Thymus (tissue), 11 donors: ENCODE measurements around the gene ARHGAP10. TPM values are rescaled to one million over a fixed set of nuclear protein-coding genes. Genes with fewer than 3 reads are reported as not detected.

Experiments
- DNase-seq, 9 donors: peaks; one replicate each; pipeline ENCODE4 v3.0.0-alpha.2; 2013; ENCODE audit warnings: low spot score in 9 of 9, low read depth in 6 of 9, missing footprints in 1 of 9
- H3K27ac ChIP-seq, 2 donors: one replicate each; pipeline ENCODE4 v1.5.1; 2013; ENCODE audit warnings: control low read depth in 1 of 2, low read depth in 1 of 2, low read length in 1 of 2, mild to moderate bottlenecking in 1 of 2, moderate library complexity in 1 of 2
- H3K27me3 ChIP-seq, 2 donors: one replicate each; pipeline ENCODE4 v1.5.1; 2013; ENCODE audit warnings: low read length in 1 of 2; ENCODE audit not compliant: control insufficient read depth in 2 of 2, insufficient read depth in 1 of 2
- H3K36me3 ChIP-seq, 2 donors: one replicate each; pipeline ENCODE4 v1.5.1; 2013; ENCODE audit warnings: low read length in 1 of 2, mild to moderate bottlenecking in 1 of 2, moderate library complexity in 1 of 2; ENCODE audit not compliant: control insufficient read depth in 2 of 2, insufficient read depth in 2 of 2
- H3K4me1 ChIP-seq, 2 donors: one replicate each; pipeline ENCODE4 v1.5.1; 2013; ENCODE audit warnings: low read length in 2 of 2; ENCODE audit not compliant: control insufficient read depth in 2 of 2, insufficient read depth in 2 of 2
- H3K4me3 ChIP-seq, 2 donors: one replicate each; pipeline ENCODE4 v1.5.1; 2013; ENCODE audit warnings: low read length in 2 of 2, control low read depth in 1 of 2, mild to moderate bottlenecking in 1 of 2
- H3K9me3 ChIP-seq, 2 donors: one replicate each; pipeline ENCODE4 v1.5.1; 2013; ENCODE audit warnings: low read length in 1 of 2, mild to moderate bottlenecking in 1 of 2; ENCODE audit not compliant: control insufficient read depth in 2 of 2, insufficient read depth in 1 of 2
- WGBS: extraction: QIAGEN DNeasy Blood & Tissue Kit; methylation state at CpG from one replicate; pipeline ENCODE4 v1.1.7; 2013; 5-methylcytosine and 5-hydroxymethylcytosine counted together
- polyA plus RNA-seq: library from polyadenylated mRNA; stranded (reverse); fragments of 200-250 nt; gene quantifications from one replicate; pipeline ENCODE4 v1.2.3, GENCODE V29; 2013
- total RNA-seq: library from RNA; stranded (reverse); fragments of 120-200 nt; gene quantifications from one replicate; pipeline ENCODE4 v1.2.4, GENCODE V29; 2013
- donor health status: healthy.

ARHGAP10 gene
- total and polyA plus RNA-seq, 2 donors = 11.8 to 13.4 TPM

GRCh38 chr4:147760176-147760575, 28.3 kb downstream of the ARHGAP10 start:
- H3K27ac ChIP-seq = no peak overlapping the region
- no peaks in the 10 kb centered on the region for H3K36me3 ChIP-seq
- H3K27me3 ChIP-seq = no peaks in the 10 kb centered on the region
- no peaks in the 10 kb centered on the region for H3K9me3 ChIP-seq
- 98% methylated on average over 6 of the region's 6 CpGs for WGBS
- no peaks in the 10 kb centered on the region for H3K4me1 ChIP-seq
- DNase-seq = no peak
- no peak overlapping the region for H3K4me3 ChIP-seq

GRCh38 chr4:147760695-147761094, 28.8 kb downstream of the ARHGAP10 start:
- H3K4me1 ChIP-seq = no peaks in the 10 kb centered on the region
- no peak for DNase-seq
- H3K27ac ChIP-seq = no peak overlapping the region
- H3K9me3 ChIP-seq = no peaks in the 10 kb centered on the region
- H3K27me3 ChIP-seq = no peaks in the 10 kb centered on the region
- 97% methylated on average over 1 of the region's 1 CpG for WGBS
- no peaks in the 10 kb centered on the region for H3K36me3 ChIP-seq
- H3K4me3 ChIP-seq = no peak overlapping the region

- H3K36me3 ChIP-seq = no peaks in the 10 kb centered on the region
- DNase-seq = no peak
- no peaks in the 10 kb centered on the region for H3K27me3 ChIP-seq
- H3K27ac ChIP-seq = no peak overlapping the region
- H3K4me3 ChIP-seq = no peak overlapping the region
- H3K9me3 ChIP-seq = no peaks in the 10 kb centered on the region
- WGBS = 89% methylated on average over 7 of the region's 7 CpGs
- no peaks in the 10 kb centered on the region for H3K4me1 ChIP-seq
Observed at GRCh38 chr4:147761218-147761883, 29.5 kb downstream of the ARHGAP10 start.

- Histone ChIP-seq H3K27ac (no peak overlapping the region), H3K9me3 (no peaks in the 10 kb centered on the region), H3K4me1 (no peaks in the 10 kb centered on the region), H3K27me3 (no peaks in the 10 kb centered on the region), H3K4me3 (no peak overlapping the region), H3K36me3 (no peaks in the 10 kb centered on the region)
- DNase-seq = no peak
- WGBS = 84% methylated on average over 7 of the region's 7 CpGs
Observed at GRCh38 chr4:147764337-147764736, 32.4 kb downstream of the ARHGAP10 start.

GRCh38 chr4:147765121-147765529, 33.2 kb downstream of the ARHGAP10 start:
- DNase-seq = no peak
- H3K36me3 ChIP-seq = no peaks in the 10 kb centered on the region
- no peaks in the 10 kb centered on the region for H3K4me1 ChIP-seq
- H3K27me3 ChIP-seq = no peaks in the 10 kb centered on the region
- WGBS = 97% methylated on average over 3 of the region's 3 CpGs
- H3K27ac ChIP-seq = no peak overlapping the region
- no peaks in the 10 kb centered on the region for H3K9me3 ChIP-seq
- H3K4me3 ChIP-seq = no peak overlapping the region

GRCh38 chr4:147768113-147768512, 36.2 kb downstream of the ARHGAP10 start:
- Histone ChIP-seq H3K27ac (no peak overlapping the region), H3K36me3 (no peaks in the 10 kb centered on the region), H3K9me3 (no peaks in the 10 kb centered on the region), H3K27me3 (no peaks in the 10 kb centered on the region), H3K4me3 (no peak overlapping the region), H3K4me1 (no peaks in the 10 kb centered on the region)
- WGBS = 62% methylated on average over 4 of the region's 4 CpGs
- DNase-seq = no peak

GRCh38 chr4:147769386-147769785, 37.5 kb downstream of the ARHGAP10 start:
- Histone ChIP-seq H3K4me3 (no peak overlapping the region), H3K27ac (no peak overlapping the region), H3K36me3 (no peaks in the 10 kb centered on the region), H3K9me3 (no peaks in the 10 kb centered on the region), H3K4me1 (no peaks in the 10 kb centered on the region), H3K27me3 (no peaks in the 10 kb centered on the region)
- WGBS = 96% methylated on average over 4 of the region's 4 CpGs
- no peak for DNase-seq

- WGBS = over 99% methylated on average over 2 of the region's 2 CpGs
- no peak overlapping the region for H3K27ac ChIP-seq
- no peaks in the 10 kb centered on the region for H3K4me1 ChIP-seq
Observed at GRCh38 chr4:147770831-147771230, 38.9 kb downstream of the ARHGAP10 start.

GRCh38 chr4:147772056-147772455, 40.2 kb downstream of the ARHGAP10 start:
- H3K4me1 ChIP-seq = no peaks in the 10 kb centered on the region
- no peak overlapping the region for H3K4me3 ChIP-seq
- no peaks in the 10 kb centered on the region for H3K9me3 ChIP-seq
- no peaks in the 10 kb centered on the region for H3K36me3 ChIP-seq
- 93% methylated on average over 8 of the region's 8 CpGs for WGBS
- no peak for DNase-seq
- peak overlapping the region in 1 of 2 donors; percentile 18 for H3K27ac ChIP-seq
- H3K27me3 ChIP-seq = no peaks in the 10 kb centered on the region

More at GRCh38 chr4:147770831-147771230, 38.9 kb downstream of the ARHGAP10 start:
- no peaks in the 10 kb centered on the region for H3K36me3 ChIP-seq
- no peaks in the 10 kb centered on the region for H3K9me3 ChIP-seq
- H3K4me3 ChIP-seq = no peak overlapping the region
- no peaks in the 10 kb centered on the region for H3K27me3 ChIP-seq
- no peak for DNase-seq
